ENCODE measurements around the gene CHI3L1. TPM values are rescaled to one million over a fixed set of nuclear protein-coding genes. Genes with fewer than 3 reads are reported as not detected.

CHI3L1 gene
- total and polyA plus RNA-seq, 2 donors (not counting 1 experiment from before 2014, with no cell fraction given) = 0.15 TPM; not detected in 1

DNA sequence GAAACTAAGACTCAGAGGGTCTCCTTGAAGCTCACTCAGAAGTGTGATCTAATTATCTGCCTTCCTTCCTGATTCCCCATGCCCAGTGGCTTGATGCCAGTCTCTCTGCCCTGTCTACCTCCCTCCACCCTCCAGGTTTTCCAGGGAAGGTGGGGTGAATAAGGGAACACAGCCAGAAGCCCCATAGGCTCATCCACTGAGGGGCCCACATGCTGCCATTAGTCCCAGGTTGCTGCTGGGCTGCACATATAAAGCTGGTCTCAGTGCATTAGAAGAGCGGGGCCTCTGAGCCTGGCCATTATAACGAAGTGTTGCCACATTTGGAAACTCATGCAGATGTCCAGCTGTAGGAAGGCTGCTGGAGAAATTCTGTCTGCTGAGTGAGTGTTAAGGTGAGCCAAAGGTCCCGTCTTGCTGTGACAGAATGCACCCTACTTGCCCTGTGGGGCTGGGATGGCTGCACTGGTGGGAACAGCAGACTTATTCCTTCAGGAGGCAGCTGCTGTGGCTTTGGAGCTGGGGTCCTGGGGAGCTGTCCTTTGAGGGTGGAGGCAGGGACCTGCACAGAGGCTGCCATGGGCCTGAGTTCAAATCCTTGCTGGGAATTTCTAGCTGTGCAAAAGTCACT is 56.0 kb downstream of the CHI3L1 start:
- H3K4me3 Mint-ChIP-seq = no peak overlapping the region
- peaks cover 0 to 6% (median 0%) of the 10 kb centered on the region in 3 donors for H3K9me3 ChIP-seq (ENCODE audit: control extremely low read depth in 1 of 3, control insufficient read depth in 2 of 3, insufficient read depth in 1 of 3, low read length in 2 of 3)
- peaks cover 0 to 37% (median 16%) of the 10 kb centered on the region in 4 experiments for H3K27me3 ChIP-seq (replicated peaks in 1 of 4; ENCODE audit: control extremely low read depth in 1 of 4, control insufficient read depth in 3 of 4, insufficient read depth in 4 of 4, low read length in 3 of 4)
- H2AFZ ChIP-seq (ENCODE audit: insufficient read depth, low read depth, low read length, poor library complexity, severe bottlenecking) = no peak overlapping the region
- H3K4me3 ChIP-seq (ENCODE audit: control extremely low read depth in 1 of 5, extremely low read depth in 1 of 5, insufficient read depth in 1 of 5, low read depth in 2 of 5, low read length in 4 of 5) = no peak overlapping the region
- intact Hi-C loops (cut with micrococcal nuclease) = no loop called here
- no peak overlapping the region for H3K27ac Mint-ChIP-seq
- H4K20me1 ChIP-seq (ENCODE audit: control insufficient read depth, insufficient read depth, low read length, poor library complexity, severe bottlenecking) = no peaks in the 10 kb centered on the region
- ChIA-PET CTCF (no interaction called here), POLR2A (no interaction called here)
- H3K4me1 ChIP-seq (ENCODE audit: control insufficient read depth in 2 of 2, insufficient read depth in 2 of 2, low read length in 2 of 2) = peaks cover 7 to 12% of the 10 kb centered on the region in 2 donors
- WGBS (ENCODE audit: insufficient coverage) = 78% methylated on average over 3 of the region's 3 CpGs
- H3K4me1 Mint-ChIP-seq = peaks cover 9% of the 10 kb centered on the region
- peaks cover 45% of the 10 kb centered on the region for H3K27me3 Mint-ChIP-seq
- H3K27ac ChIP-seq (ENCODE audit: low read length in 2 of 2) = no peak overlapping the region
- no peaks in the 10 kb centered on the region for H3K36me3 ChIP-seq (replicated peaks in 1 of 2; ENCODE audit: control extremely low read depth in 1 of 2, control insufficient read depth in 1 of 2, extremely low read depth in 1 of 2, insufficient read depth in 2 of 2, low read length in 1 of 2)
- no peak overlapping the region for H3K4me2 ChIP-seq (replicated peaks; ENCODE audit: low read depth, low read length, poor library complexity, severe bottlenecking)
- no peaks in the 10 kb centered on the region for H3K79me2 ChIP-seq (ENCODE audit: control insufficient read depth, insufficient read depth, low read length)
- TF ChIP-seq EZH2 (IDR thresholded peaks at IDR 0.05; ENCODE audit: borderline replicate concordance, insufficient read depth, low read depth, low read length, poor library complexity, severe bottlenecking) = no peak
- TF ChIP-seq, protein P1, sequence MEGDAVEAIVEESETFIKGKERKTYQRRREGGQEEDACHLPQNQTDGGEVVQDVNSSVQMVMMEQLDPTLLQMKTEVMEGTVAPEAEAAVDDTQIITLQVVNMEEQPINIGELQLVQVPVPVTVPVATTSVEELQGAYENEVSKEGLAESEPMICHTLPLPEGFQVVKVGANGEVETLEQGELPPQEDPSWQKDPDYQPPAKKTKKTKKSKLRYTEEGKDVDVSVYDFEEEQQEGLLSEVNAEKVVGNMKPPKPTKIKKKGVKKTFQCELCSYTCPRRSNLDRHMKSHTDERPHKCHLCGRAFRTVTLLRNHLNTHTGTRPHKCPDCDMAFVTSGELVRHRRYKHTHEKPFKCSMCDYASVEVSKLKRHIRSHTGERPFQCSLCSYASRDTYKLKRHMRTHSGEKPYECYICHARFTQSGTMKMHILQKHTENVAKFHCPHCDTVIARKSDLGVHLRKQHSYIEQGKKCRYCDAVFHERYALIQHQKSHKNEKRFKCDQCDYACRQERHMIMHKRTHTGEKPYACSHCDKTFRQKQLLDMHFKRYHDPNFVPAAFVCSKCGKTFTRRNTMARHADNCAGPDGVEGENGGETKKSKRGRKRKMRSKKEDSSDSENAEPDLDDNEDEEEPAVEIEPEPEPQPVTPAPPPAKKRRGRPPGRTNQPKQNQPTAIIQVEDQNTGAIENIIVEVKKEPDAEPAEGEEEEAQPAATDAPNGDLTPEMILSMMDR (IDR thresholded peaks at IDR 0.05) = no peak
- DNase-seq (no peak), ATAC-seq (ENCODE audit: low read depth) (no peak)
- no peaks in the 10 kb centered on the region for H3K9me3 Mint-ChIP-seq (ENCODE audit: insufficient read depth)
- H3K9ac ChIP-seq (ENCODE audit: low read length) = no peak overlapping the region

DNA sequence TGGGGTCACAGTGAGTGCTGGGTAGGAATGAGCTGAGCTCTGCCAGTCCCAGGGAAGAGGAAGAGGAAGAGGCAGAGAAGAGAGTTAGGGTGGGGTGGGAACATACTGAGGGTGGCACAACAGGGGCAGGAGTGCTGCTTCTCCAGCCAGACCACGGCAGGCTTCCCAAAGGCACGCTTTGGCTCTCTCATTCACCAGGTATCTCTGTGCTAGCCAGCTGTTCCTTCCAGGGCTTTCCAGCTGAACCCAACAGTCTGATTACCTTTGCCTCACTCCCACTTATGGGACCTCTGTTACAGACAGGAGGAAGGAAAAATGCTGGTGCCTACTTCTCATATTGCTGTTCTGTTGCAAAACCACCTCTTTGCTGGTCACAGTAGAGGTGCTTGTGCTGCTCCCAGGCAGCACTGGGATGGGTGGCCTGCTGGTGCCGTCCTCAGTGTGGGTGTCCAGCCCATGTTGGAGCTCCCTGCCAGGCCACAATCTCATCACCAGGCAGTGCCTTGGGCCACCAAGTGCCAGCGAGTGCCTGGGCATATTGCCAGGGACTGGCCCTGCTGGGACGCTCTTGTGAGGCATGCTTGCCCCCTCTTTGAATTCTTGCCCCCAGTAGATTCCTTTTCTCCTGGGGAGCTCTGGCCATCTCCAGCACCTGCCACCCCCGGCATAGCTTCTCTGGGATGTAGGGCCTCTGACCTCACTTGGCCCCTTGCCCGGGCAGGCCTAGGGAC is 56.8 kb downstream of the CHI3L1 start:
- Histone ChIP-seq H3K27ac (ENCODE audit: low read length in 2 of 2) (no peak overlapping the region), H3K27me3 (replicated peaks in 1 of 4; ENCODE audit: control extremely low read depth in 1 of 4, control insufficient read depth in 3 of 4, insufficient read depth in 4 of 4, low read length in 3 of 4) (peaks cover 0 to 37% (median 16%) of the 10 kb centered on the region in 4 experiments), H3K4me2 (replicated peaks; ENCODE audit: low read depth, low read length, poor library complexity, severe bottlenecking) (no peak overlapping the region), H4K20me1 (ENCODE audit: control insufficient read depth, insufficient read depth, low read length, poor library complexity, severe bottlenecking) (no peaks in the 10 kb centered on the region), H3K4me3 (ENCODE audit: control extremely low read depth in 1 of 5, extremely low read depth in 1 of 5, insufficient read depth in 1 of 5, low read depth in 2 of 5, low read length in 4 of 5) (no peak overlapping the region), H3K4me1 (ENCODE audit: control insufficient read depth in 2 of 2, insufficient read depth in 2 of 2, low read length in 2 of 2) (peaks cover 7 to 12% of the 10 kb centered on the region in 2 donors), H3K36me3 (replicated peaks in 1 of 2; ENCODE audit: control extremely low read depth in 1 of 2, control insufficient read depth in 1 of 2, extremely low read depth in 1 of 2, insufficient read depth in 2 of 2, low read length in 1 of 2) (no peaks in the 10 kb centered on the region), H3K9ac (ENCODE audit: low read length) (no peak overlapping the region), H2AFZ (ENCODE audit: insufficient read depth, low read depth, low read length, poor library complexity, severe bottlenecking) (no peak overlapping the region), H3K9me3 (ENCODE audit: control extremely low read depth in 1 of 3, control insufficient read depth in 2 of 3, insufficient read depth in 1 of 3, low read length in 2 of 3) (peaks cover 0 to 6% (median 0%) of the 10 kb centered on the region in 3 donors), H3K79me2 (ENCODE audit: control insufficient read depth, insufficient read depth, low read length) (no peaks in the 10 kb centered on the region)
- no peak overlapping the region for H3K27ac Mint-ChIP-seq
- no peaks in the 10 kb centered on the region for H3K9me3 Mint-ChIP-seq (ENCODE audit: insufficient read depth)
- peaks cover 53% of the 10 kb centered on the region for H3K27me3 Mint-ChIP-seq
- H3K4me3 Mint-ChIP-seq = no peak overlapping the region
- no peak for DNase-seq
- intact Hi-C loops (cut with micrococcal nuclease) = no loop called here
- no peak for TF ChIP-seq EZH2 (IDR thresholded peaks at IDR 0.05; ENCODE audit: borderline replicate concordance, insufficient read depth, low read depth, low read length, poor library complexity, severe bottlenecking)
- TF ChIP-seq, protein P1 (IDR thresholded peaks at IDR 0.05) = no peak
- ChIA-PET POLR2A (no interaction called here), CTCF (no interaction called here)
- peaks cover 9% of the 10 kb centered on the region for H3K4me1 Mint-ChIP-seq
- 90% methylated on average over 5 of the region's 7 CpGs for WGBS (ENCODE audit: insufficient coverage)
- ATAC-seq (ENCODE audit: low read depth) = no peak

Measured in B cell (primary cell).